Cardiac septum (tissue), 1 donor: ENCODE results near the gene MYH7. TPM values are rescaled to one million over a fixed set of nuclear protein-coding genes. Genes with fewer than 3 reads are reported as not detected.
A peak's percentile ranks its signal among the peaks of the same experiment; 100 is the strongest.

Source experiments
- microRNA-seq: library from miRNA; unstranded; fragments of <30 nt; microRNA quantifications from one replicate; pipeline ENCODE4 v1.2.0, GENCODE V29; 2020
- total RNA-seq: library from RNA; stranded (reverse); fragmentation: NEBNext Ultra II Directional; extraction: Animal tissue kit (Norgen Biotek cat#: 25700); gene quantifications from one replicate; pipeline ENCODE4 v1.2.1, GENCODE V29; 2021
- donor health status: DM: no; HTN: no; CAD: no.

Gene MYH7
- total RNA-seq, 1 donor from 2014 or later: 13,582 TPM

Small RNA genes within 50 kb of the gene (microRNA-seq; reads per million reads assigned to microRNA genes)
- 1,137 reads per million, percentile 85 among the genes with 10 or more reads in this experiment for gene MIR208A
- 36,114 reads per million, percentile 97 among the genes with 10 or more reads in this experiment for gene MIR208B

Other genes starting within 250 kb of the MYH7 start
- gene RNF212B, start 197.7 kb downstream of the MYH7 start, total RNA-seq: not detected
- gene HOMEZ, start 149.5 kb downstream of the MYH7 start, total RNA-seq: 9.0 TPM
- gene PPP1R3E, start 132.8 kb downstream of the MYH7 start, total RNA-seq: 6.2 TPM
- gene BCL2L2, start 128.8 kb downstream of the MYH7 start, total RNA-seq: 48.2 TPM
- 82.9 TPM for gene PABPN1, start 114.2 kb downstream of the MYH7 start, total RNA-seq
- gene SLC22A17, start 82.8 kb downstream of the MYH7 start, total RNA-seq: 10.6 TPM
- gene EFS, start 70.5 kb downstream of the MYH7 start, total RNA-seq: 3.7 TPM
- not detected for gene IL25, start 62.9 kb downstream of the MYH7 start, total RNA-seq
- not detected for gene CMTM5, start 58.6 kb downstream of the MYH7 start, total RNA-seq
- gene MYH6, start 27.4 kb downstream of the MYH7 start, total RNA-seq: 170 TPM
- 16.2 TPM for gene NGDN, start 34.0 kb upstream of the MYH7 start, total RNA-seq
- gene ZFHX2, start 116.1 kb upstream of the MYH7 start, total RNA-seq: 1.3 TPM
- gene THTPA, start 120.6 kb upstream of the MYH7 start, total RNA-seq: 17.5 TPM
- gene AP1G2, start 132.1 kb upstream of the MYH7 start, total RNA-seq: 12.8 TPM
- 0.19 TPM for gene JPH4, start 143.1 kb upstream of the MYH7 start, total RNA-seq
- gene DHRS2, start 200.7 kb upstream of the MYH7 start, total RNA-seq: 0.27 TPM